HG03460 (cell line): ENCODE measurements around the gene RNF20.
"Not testable (repeated sequence)": the region's sequence is repeated elsewhere in the genome, so short reads cannot be mapped to it uniquely, and the experiment has no call there.

Experiments used
- ATAC-seq: cut with Tn5 transposase; IDR thresholded peaks from one replicate; pipeline ENCODE4 v1.9.1; 2021; ENCODE audit not compliant: unreplicated experiment

RNF20 gene

DNA sequence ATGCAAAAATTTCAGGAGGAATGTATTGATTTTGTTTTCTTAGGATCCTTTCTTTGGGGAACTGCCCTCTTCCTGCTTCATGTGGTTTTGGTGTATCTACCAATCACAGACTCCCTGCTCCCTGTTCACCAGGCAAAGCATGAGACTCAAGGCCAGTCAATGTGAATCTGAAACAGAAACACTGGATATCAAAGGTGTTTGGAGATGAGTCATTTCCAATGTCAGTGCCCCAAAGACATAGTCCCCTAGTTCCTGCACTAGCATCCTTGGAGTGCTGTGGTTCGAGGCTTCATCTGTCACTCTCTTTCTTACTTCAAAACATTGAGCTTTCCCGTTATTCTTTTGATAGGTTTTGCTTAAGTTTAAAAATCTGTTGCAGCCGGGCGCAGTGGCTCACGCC lies 53.0 kb downstream of the RNF20 start:
- peak; percentile 58 for ATAC-seq

GRCh38 chr9:101587332-101588043 lies 53.8 kb downstream of the RNF20 start:
- no peak for ATAC-seq

GRCh38 chr9:101590074-101590473 lies 56.4 kb downstream of the RNF20 start:
- ATAC-seq, result not testable (repeated sequence)

- no peak for ATAC-seq
These were observed 57.2 kb downstream of the RNF20 start for GRCh38 chr9:101590901-101591300.

GRCh38 chr9:101591787-101592446 lies 58.3 kb downstream of the RNF20 start:
- no peak for ATAC-seq

DNA sequence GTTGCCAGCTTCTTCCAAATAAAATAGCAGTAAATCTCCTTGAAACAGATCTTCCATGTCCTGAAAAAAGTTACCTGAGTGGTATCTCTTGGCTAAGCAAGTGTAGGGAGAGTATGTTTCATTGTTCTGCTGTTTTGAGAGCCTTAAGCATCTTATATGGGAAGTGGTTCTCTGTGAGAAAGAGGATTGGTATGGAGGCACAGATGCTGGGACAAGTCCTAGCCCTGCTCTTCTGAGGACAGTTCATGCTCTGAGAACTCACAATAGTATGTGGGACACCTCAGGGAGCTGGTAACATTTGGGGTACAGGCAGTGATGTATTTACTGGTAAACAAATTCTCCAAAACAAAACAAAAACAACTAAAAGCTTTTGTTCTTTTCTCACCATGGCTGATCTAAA lies 59.1 kb downstream of the RNF20 start:
- no peak for ATAC-seq

DNA sequence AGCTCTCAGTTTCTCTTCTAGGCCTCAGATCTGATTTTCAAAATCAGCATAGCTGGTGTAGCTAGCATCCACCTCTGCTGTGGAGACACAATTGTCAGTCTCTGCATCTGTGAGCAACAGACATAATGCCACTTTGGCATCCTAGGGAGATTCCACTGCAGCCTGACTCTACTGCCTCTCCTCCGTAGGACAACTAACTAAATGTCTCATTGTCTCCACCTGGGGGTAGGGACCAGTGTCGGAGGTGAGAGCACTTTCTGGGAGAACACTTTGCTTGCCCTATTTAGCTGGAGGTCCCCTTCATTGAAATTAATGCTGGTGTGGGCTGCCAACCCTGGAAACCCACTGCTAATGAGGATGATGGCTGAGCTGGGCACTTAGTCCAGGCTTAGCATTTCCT lies 59.7 kb downstream of the RNF20 start:
- ATAC-seq, result no peak

- no peak for ATAC-seq
These were observed 61.1 kb downstream of the RNF20 start, which contains the start of gene PPP3R2 for GRCh38 chr9:101594796-101595195. TSS of gene PPP3R2 (minus strand) at chr9:101594969. CDS start at chr9:101594921, 48 bp downstream.

- peak; percentile 67 for ATAC-seq
These were observed 68.5 kb downstream of the RNF20 start for GRCh38 chr9:101601904-101602765.

DNA sequence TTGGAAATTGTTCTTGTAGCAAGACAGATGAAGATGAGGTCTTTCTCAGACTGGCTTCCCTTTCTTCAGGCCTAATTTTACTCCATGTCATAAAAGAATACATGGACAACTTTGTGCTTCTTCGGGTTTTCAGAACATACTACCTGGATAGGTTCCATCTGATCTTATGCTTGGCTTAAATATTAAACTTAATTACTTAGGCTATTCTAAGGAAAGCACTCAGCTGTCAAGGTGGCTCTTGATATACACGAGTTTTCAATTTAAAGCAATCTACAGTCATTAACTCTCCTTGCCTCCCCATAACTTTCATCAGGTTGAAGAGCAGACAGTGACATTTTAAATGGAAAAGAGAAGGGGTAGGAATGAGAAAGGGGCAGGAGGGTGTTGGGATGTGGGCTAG lies 70.6 kb downstream of the RNF20 start:
- ATAC-seq, result no peak

GRCh38 chr9:101605547-101605946 lies 71.9 kb downstream of the RNF20 start:
- ATAC-seq, result no peak
